Measurements from ENCODE around the gene GRID1. TPM values are rescaled to one million over a fixed set of nuclear protein-coding genes. Genes with fewer than 3 reads are reported as not detected.

GRID1 gene
- total RNA-seq, 1 donor from 2014 or later: 1.1 TPM

DNA sequence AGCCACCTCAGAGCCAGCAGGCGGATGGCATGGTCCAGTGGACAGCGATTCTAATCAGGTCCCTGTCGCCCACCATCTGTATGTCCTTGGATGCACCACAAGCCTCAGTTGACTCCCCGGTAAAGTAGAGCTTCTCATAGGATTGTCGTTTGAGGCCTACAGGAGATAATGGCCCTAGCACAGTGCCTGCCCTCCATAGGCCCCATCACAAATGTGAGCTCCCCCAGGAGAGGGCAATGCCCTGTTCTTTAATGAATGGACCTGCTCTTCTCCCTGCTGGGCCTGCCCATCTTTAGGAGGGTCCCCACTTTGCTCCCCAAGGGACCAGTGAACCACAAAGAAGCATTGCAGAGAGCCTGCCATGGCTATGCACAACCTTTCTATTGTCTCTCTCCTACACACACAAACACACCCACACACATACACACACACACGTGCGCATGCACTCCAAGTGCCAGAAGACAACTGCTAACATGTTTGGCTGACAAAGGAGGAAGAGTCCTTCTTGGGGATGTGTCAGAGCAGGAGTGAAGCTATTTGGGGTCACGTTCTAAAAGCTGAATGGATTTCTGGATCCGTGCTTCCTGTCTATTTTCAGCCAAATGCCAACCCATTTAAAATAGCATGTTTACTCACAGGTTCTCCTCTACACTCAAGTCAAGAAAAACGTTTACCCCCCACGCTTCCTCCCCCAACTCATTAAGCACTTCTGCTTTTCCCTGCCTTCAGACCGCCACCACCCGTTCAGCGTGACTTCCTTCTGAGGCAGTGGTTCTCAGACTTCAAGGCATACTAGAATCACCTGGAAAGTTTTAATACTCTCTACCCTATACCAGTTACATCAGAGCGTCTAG is 196.1 kb downstream of the GRID1 start:
- no peaks in the 10 kb centered on the region for H3K9me3 Mint-ChIP-seq
- no peaks in the 10 kb centered on the region for H3K4me1 Mint-ChIP-seq
- H3K36me3 Mint-ChIP-seq (ENCODE audit: low read depth): no peaks in the 10 kb centered on the region
- H3K27ac Mint-ChIP-seq (ENCODE audit: unreplicated experiment): no peak overlapping the region
- DNase-seq (ENCODE audit: low read depth, low spot score): no peak
- no peak overlapping the region for H3K4me3 Mint-ChIP-seq
- TF ChIP-seq, protein P1, sequence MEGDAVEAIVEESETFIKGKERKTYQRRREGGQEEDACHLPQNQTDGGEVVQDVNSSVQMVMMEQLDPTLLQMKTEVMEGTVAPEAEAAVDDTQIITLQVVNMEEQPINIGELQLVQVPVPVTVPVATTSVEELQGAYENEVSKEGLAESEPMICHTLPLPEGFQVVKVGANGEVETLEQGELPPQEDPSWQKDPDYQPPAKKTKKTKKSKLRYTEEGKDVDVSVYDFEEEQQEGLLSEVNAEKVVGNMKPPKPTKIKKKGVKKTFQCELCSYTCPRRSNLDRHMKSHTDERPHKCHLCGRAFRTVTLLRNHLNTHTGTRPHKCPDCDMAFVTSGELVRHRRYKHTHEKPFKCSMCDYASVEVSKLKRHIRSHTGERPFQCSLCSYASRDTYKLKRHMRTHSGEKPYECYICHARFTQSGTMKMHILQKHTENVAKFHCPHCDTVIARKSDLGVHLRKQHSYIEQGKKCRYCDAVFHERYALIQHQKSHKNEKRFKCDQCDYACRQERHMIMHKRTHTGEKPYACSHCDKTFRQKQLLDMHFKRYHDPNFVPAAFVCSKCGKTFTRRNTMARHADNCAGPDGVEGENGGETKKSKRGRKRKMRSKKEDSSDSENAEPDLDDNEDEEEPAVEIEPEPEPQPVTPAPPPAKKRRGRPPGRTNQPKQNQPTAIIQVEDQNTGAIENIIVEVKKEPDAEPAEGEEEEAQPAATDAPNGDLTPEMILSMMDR (conservative IDR thresholded peaks at IDR 0.05): no peak
- no peaks in the 10 kb centered on the region for H3K27me3 Mint-ChIP-seq (ENCODE audit: low read depth)

DNA sequence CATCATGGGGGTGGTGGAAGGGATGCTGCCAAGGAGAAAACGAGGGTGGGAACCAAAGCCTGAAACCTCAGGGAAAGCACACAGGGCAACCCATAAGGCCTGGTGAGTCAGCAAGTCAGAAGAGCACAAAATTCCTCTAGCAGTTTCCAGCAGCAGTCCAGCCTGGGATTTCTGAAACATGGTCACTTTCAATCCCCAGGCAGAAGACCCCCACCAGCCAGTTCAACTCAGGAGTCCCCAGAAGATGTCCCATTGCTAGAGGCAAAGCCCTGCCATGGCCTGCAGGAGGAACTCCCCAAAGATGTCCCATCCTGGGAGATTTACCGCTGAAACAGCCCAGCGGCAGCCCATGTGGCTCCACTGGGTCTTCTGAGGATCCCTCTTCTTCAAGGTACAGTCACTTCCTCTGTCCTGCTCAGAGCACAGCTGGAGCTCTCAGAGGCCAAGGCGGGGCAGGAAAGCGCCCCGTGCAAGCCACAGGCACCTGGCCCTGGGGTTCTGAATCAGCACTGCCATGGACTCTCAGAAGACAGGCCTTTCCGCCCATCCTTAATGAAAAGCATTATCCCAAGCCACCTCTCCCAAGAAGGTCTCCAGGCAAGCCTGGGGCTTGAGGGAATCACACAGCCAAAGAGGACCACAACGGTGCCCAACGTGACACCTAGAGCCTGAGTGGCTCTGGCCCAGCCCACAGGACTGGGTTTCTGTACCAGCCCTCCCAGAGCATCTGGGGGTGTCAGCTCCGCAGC is 196.9 kb downstream of the GRID1 start:
- H3K27ac Mint-ChIP-seq (ENCODE audit: unreplicated experiment): peak overlapping the region; percentile 71
- no peak overlapping the region for H3K4me3 Mint-ChIP-seq
- DNase-seq (ENCODE audit: low read depth, low spot score): no peak
- H3K9me3 Mint-ChIP-seq: no peaks in the 10 kb centered on the region
- no peaks in the 10 kb centered on the region for H3K4me1 Mint-ChIP-seq
- H3K36me3 Mint-ChIP-seq (ENCODE audit: low read depth): no peaks in the 10 kb centered on the region
- no peaks in the 10 kb centered on the region for H3K27me3 Mint-ChIP-seq (ENCODE audit: low read depth)
- TF ChIP-seq, protein P1 (conservative IDR thresholded peaks at IDR 0.05): no peak

DNA sequence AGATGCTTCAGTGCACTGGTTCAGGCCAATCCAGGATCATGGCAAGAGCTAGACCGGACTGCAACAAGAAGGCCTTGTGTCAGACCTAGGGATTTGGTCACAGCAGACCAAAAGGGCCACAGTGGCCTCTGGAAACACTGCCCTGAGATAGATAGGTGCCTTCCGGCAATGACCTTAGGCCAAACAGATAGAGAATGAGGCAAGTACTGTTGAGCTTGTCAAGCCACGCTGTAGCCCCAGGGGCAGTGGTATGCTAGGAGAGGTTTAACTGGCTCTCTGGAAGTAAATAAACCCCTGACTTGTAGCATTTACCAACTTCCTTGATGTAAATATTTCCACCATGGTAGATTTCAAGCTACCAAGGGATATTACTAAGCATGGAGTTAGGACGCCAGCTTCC is 197.5 kb downstream of the GRID1 start:
- H3K36me3 Mint-ChIP-seq (ENCODE audit: low read depth): no peaks in the 10 kb centered on the region
- DNase-seq (ENCODE audit: low read depth, low spot score): no peak
- no peak overlapping the region for H3K27ac Mint-ChIP-seq (ENCODE audit: unreplicated experiment)
- H3K4me3 Mint-ChIP-seq: no peak overlapping the region
- no peaks in the 10 kb centered on the region for H3K9me3 Mint-ChIP-seq
- TF ChIP-seq, protein P1 (conservative IDR thresholded peaks at IDR 0.05): no peak
- no peaks in the 10 kb centered on the region for H3K4me1 Mint-ChIP-seq
- H3K27me3 Mint-ChIP-seq (ENCODE audit: low read depth): no peaks in the 10 kb centered on the region

DNA sequence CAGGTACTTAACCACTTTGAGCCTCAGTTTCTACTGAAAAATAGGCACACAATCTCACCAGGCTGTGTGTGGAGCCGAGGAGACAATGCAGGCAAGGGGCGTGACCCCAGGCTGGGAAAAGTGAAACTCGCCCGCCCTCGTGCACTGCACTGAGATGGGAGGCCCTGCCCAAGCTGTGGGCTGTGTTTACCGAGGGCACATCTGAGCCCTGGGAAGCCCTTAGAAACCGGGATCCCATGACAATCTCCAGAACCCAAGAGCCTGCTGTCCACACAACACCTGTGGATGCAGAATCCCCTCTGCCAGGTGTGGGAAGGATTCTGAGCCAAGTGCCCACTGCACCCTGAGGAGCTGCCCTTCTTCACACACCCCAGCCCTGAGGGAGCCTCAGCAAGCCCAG is 198.3 kb downstream of the GRID1 start:
- H3K9me3 Mint-ChIP-seq: no peaks in the 10 kb centered on the region
- TF ChIP-seq, protein P1 (conservative IDR thresholded peaks at IDR 0.05): no peak

DNA sequence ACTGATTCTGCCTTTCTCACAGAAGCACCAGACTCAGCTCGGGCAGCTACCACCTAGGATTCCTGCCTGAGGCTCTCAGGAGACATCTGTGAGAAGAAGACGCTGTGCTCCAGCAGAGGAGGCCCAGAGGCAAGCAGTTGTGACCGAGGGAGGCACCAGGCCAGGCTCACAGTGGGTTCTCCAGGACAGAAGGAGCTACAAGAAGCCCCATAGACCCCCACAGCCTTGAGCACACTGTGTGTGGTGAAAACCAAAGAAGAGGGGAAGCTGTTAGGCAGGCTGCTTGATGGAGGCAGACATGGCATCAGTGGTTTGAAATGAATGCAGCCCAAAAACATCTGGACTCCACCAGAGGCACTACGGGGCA is 198.8 kb downstream of the GRID1 start:
- TF ChIP-seq, protein P1 (conservative IDR thresholded peaks at IDR 0.05): no peak

More for the DNA sequence above, 198.3 kb downstream of the GRID1 start:
- Mint-ChIP-seq H3K4me1 (peaks cover 3% of the 10 kb centered on the region), H3K36me3 (ENCODE audit: low read depth) (no peaks in the 10 kb centered on the region), H3K27ac (ENCODE audit: unreplicated experiment) (no peak overlapping the region), H3K4me3 (no peak overlapping the region), H3K27me3 (ENCODE audit: low read depth) (no peaks in the 10 kb centered on the region)
- no peak for DNase-seq (ENCODE audit: low read depth, low spot score)

More for the DNA sequence above, 198.8 kb downstream of the GRID1 start:
- no peaks in the 10 kb centered on the region for H3K36me3 Mint-ChIP-seq (ENCODE audit: low read depth)
- peaks cover 4% of the 10 kb centered on the region for H3K4me1 Mint-ChIP-seq
- H3K27me3 Mint-ChIP-seq (ENCODE audit: low read depth): no peaks in the 10 kb centered on the region
- no peak for DNase-seq (ENCODE audit: low read depth, low spot score)
- no peaks in the 10 kb centered on the region for H3K9me3 Mint-ChIP-seq
- H3K4me3 Mint-ChIP-seq: no peak overlapping the region
- H3K27ac Mint-ChIP-seq (ENCODE audit: unreplicated experiment): no peak overlapping the region

All from neural crest cell (in vitro differentiated cells).